ENCODE results near the gene SSBP1.

DNA sequence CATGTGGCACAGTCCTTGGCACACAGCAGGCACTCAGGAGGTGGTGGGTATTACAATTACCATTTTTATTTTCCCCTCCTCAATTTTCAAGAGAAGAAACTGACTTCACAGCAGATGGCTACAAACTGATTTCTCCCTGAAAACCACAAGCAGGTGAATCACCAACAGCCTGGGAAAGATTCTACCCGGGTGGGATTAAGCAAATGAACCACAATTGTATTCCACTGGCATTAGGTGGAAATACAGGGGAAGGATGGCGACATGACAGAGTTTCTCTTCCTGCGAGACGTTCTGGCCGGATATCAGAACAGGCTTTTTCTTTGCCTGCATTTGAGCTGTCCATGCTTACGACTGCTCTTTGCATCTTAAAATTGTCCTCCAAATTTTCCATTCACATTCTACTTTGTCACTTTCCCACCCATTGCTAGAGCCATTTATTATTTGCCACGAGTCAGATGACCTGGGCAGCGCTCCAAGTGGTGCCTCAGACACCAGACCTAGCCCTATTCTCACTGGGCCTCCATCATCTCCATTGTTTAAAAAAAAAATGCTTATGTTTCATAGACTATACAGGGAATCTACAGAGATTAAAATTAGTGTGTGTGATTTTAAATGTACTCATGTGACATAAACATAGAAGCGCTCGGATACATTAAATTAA lies 40.8 kb upstream of the SSBP1 start:
- TF ChIP-seq, protein P1, sequence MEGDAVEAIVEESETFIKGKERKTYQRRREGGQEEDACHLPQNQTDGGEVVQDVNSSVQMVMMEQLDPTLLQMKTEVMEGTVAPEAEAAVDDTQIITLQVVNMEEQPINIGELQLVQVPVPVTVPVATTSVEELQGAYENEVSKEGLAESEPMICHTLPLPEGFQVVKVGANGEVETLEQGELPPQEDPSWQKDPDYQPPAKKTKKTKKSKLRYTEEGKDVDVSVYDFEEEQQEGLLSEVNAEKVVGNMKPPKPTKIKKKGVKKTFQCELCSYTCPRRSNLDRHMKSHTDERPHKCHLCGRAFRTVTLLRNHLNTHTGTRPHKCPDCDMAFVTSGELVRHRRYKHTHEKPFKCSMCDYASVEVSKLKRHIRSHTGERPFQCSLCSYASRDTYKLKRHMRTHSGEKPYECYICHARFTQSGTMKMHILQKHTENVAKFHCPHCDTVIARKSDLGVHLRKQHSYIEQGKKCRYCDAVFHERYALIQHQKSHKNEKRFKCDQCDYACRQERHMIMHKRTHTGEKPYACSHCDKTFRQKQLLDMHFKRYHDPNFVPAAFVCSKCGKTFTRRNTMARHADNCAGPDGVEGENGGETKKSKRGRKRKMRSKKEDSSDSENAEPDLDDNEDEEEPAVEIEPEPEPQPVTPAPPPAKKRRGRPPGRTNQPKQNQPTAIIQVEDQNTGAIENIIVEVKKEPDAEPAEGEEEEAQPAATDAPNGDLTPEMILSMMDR (IDR thresholded peaks at IDR 0.05), result no peak
- no peak for TF ChIP-seq POLR2A (IDR thresholded peaks at IDR 0.05)

Measured in heart left ventricle (tissue), 13 donors.